Inflammatory macrophage (primary cell): ENCODE results near the gene SUMO3.

Source experiments
- DNase-seq, 2 donors: peaks; one replicate each; pipeline ENCODE4 v3.0.0-alpha.2; 2020 to 2022

Gene SUMO3

GRCh38 chr21:44758781-44759627 is 58.9 kb downstream of the SUMO3 start:
- DNase-seq = no peak

- no peak for DNase-seq
Measured at GRCh38 chr21:44758141-44758561, 59.7 kb downstream of the SUMO3 start.

DNA sequence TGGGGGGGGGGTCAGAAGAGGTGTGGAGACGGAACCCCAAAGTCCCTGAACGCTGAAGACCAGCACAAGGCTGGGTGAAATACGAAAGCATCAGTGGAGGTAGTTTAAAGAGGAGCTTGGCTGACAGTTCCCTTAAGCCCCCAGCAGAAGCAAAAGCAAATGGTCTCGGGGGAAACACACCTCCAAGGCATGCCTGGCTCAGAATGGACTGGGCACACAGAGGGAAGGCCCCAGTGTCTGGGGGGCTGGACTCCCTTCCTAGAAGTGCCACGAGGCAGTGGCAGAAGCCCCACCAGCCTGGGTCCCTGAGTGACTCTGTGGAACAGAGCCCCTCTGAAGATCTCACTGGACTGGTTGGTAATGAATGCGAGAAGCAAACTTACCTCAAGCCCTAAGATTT is 60.1 kb downstream of the SUMO3 start:
- DNase-seq = no peak

GRCh38 chr21:44756423-44757185 is 61.3 kb downstream of the SUMO3 start:
- no peak for DNase-seq
